ENCODE results near the gene MED12.

Gene MED12

GRCh38 chrX:71128915-71129765, 10.7 kb downstream of the MED12 start:
- H3K9ac ChIP-seq (ENCODE audit: low read length) = no peak overlapping the region
- H3K36me3 ChIP-seq (replicated peaks; ENCODE audit: low read depth, low read length) = peaks cover 28% of the 10 kb centered on the region
- no peaks in the 10 kb centered on the region for H4K20me1 ChIP-seq (ENCODE audit: insufficient read depth, low read length)
- no peaks in the 10 kb centered on the region for H3K27me3 ChIP-seq (ENCODE audit: low read depth, low read length)
- peak; percentile 77 for TF ChIP-seq CTCF (IDR thresholded peaks at IDR 0.05; ENCODE audit: low read depth, low read length)
- TF ChIP-seq EZH2phosphoT487 (IDR thresholded peaks at IDR 0.05; ENCODE audit: low read depth) = no peak
- no peak overlapping the region for H3K4me3 ChIP-seq (ENCODE audit: low read length)
- H2AFZ ChIP-seq (ENCODE audit: low read depth, low read length) = no peak overlapping the region
- H3K4me2 ChIP-seq (ENCODE audit: low read length) = no peak overlapping the region
- no peak overlapping the region for H3K27ac ChIP-seq (ENCODE audit: low read length)
- no peaks in the 10 kb centered on the region for H3K79me2 ChIP-seq (ENCODE audit: low read length)
- H3K4me1 ChIP-seq (ENCODE audit: low read length) = no peaks in the 10 kb centered on the region
- H3K9me3 ChIP-seq (ENCODE audit: insufficient read depth, low read length) = no peaks in the 10 kb centered on the region

DNA sequence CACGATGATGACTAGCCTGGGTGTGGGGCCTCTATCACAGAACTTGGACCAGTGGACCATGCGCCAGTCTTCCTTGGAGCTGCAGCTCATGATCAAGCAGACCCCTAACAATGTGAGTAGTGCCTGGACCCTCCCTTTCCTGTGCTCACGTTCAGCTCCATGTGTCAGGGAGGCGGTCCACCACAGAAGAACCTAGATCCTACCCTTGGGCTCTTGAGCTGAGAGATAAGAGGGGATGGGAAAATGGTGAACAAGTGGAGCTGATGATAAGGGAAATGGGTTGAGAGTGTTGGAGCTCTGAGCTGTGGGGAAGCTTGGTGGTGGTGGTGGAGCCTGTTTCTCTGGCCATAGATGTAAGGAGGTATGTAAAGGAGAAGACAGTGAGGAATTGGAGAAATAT, 13.1 kb downstream of the MED12 start:
- Histone ChIP-seq H3K4me2 (ENCODE audit: low read length) (no peak overlapping the region), H3K4me3 (ENCODE audit: low read length) (no peak overlapping the region), H3K9ac (ENCODE audit: low read length) (no peak overlapping the region), H2AFZ (ENCODE audit: low read depth, low read length) (no peak overlapping the region), H3K36me3 (replicated peaks; ENCODE audit: low read depth, low read length) (peaks cover 23% of the 10 kb centered on the region), H4K20me1 (ENCODE audit: insufficient read depth, low read length) (no peaks in the 10 kb centered on the region), H3K27me3 (ENCODE audit: low read depth, low read length) (no peaks in the 10 kb centered on the region), H3K27ac (ENCODE audit: low read length) (no peak overlapping the region), H3K9me3 (ENCODE audit: insufficient read depth, low read length) (no peaks in the 10 kb centered on the region), H3K79me2 (ENCODE audit: low read length) (no peaks in the 10 kb centered on the region), H3K4me1 (ENCODE audit: low read length) (no peaks in the 10 kb centered on the region)
- TF ChIP-seq EZH2phosphoT487 (IDR thresholded peaks at IDR 0.05; ENCODE audit: low read depth) = no peak
- no peak for TF ChIP-seq CTCF (IDR thresholded peaks at IDR 0.05; ENCODE audit: low read depth, low read length)

GRCh38 chrX:71140440-71140839, 22.0 kb downstream of the MED12 start:
- H3K27me3 ChIP-seq (ENCODE audit: low read depth, low read length) = no peaks in the 10 kb centered on the region
- H3K9me3 ChIP-seq (ENCODE audit: insufficient read depth, low read length) = no peaks in the 10 kb centered on the region
- no peaks in the 10 kb centered on the region for H4K20me1 ChIP-seq (ENCODE audit: insufficient read depth, low read length)
- H3K4me2 ChIP-seq (ENCODE audit: low read length) = no peak overlapping the region
- no peak overlapping the region for H3K9ac ChIP-seq (ENCODE audit: low read length)
- H2AFZ ChIP-seq (ENCODE audit: low read depth, low read length) = no peak overlapping the region
- peaks cover 11% of the 10 kb centered on the region for H3K36me3 ChIP-seq (replicated peaks; ENCODE audit: low read depth, low read length)
- H3K4me1 ChIP-seq (ENCODE audit: low read length) = no peaks in the 10 kb centered on the region
- no peaks in the 10 kb centered on the region for H3K79me2 ChIP-seq (ENCODE audit: low read length)
- TF ChIP-seq CTCF (IDR thresholded peaks at IDR 0.05; ENCODE audit: low read depth, low read length) = no peak
- no peak for TF ChIP-seq EZH2phosphoT487 (IDR thresholded peaks at IDR 0.05; ENCODE audit: low read depth)
- no peak overlapping the region for H3K27ac ChIP-seq (ENCODE audit: low read length)
- H3K4me3 ChIP-seq (ENCODE audit: low read length) = no peak overlapping the region

DNA sequence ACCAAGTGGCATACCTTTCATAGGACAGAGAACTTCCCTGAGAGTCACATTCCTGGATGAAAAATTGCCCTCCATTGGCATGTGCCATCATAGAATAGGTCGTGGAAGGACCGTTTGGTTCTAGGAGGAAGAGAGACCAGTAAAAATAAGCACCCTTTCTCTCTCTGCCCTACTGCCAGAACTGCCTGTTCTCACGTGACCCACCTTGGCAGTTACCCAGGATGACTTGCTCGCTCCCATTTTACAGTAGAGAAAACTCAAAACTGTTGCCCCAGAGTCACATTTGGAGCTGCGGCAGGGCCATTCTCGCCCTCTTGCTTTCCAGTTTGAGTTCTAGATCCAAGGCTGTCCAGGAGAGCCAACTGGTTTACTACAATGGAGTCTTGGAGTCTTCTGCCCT, 25.1 kb downstream of the MED12 start:
- Histone ChIP-seq H3K79me2 (ENCODE audit: low read length) (no peaks in the 10 kb centered on the region), H3K27me3 (ENCODE audit: low read depth, low read length) (no peaks in the 10 kb centered on the region), H3K9me3 (ENCODE audit: insufficient read depth, low read length) (no peaks in the 10 kb centered on the region), H3K36me3 (replicated peaks; ENCODE audit: low read depth, low read length) (peaks cover 3% of the 10 kb centered on the region), H4K20me1 (ENCODE audit: insufficient read depth, low read length) (no peaks in the 10 kb centered on the region), H3K4me2 (ENCODE audit: low read length) (no peak overlapping the region), H2AFZ (ENCODE audit: low read depth, low read length) (no peak overlapping the region), H3K9ac (ENCODE audit: low read length) (no peak overlapping the region), H3K4me3 (ENCODE audit: low read length) (no peak overlapping the region), H3K4me1 (ENCODE audit: low read length) (no peaks in the 10 kb centered on the region), H3K27ac (ENCODE audit: low read length) (no peak overlapping the region)
- TF ChIP-seq CTCF (IDR thresholded peaks at IDR 0.05; ENCODE audit: low read depth, low read length) = no peak
- no peak for TF ChIP-seq EZH2phosphoT487 (IDR thresholded peaks at IDR 0.05; ENCODE audit: low read depth)

All from OCI-LY3 (cell line).